Measurements from ENCODE around the gene OCRL.

- TF ChIP-seq GATA3 (IDR thresholded peaks at IDR 0.05; ENCODE audit: low read depth, low read length) (no peak), GATA2 (IDR thresholded peaks at IDR 0.05; ENCODE audit: low read depth, low read length) (no peak)
Measured at GRCh38 chrX:129622757-129623301, 82.8 kb downstream of the OCRL start.
